ENCODE data around the gene THSD4.

GRCh38 chr15:71775856-71776255 is 660.6 kb downstream of the THSD4 start:
- TF ChIP-seq CTCF (optimal IDR thresholded peaks at IDR 0.05 in 1 of 3, IDR thresholded peaks at IDR 0.05 in 1 of 3, conservative IDR thresholded peaks at IDR 0.05 in 1 of 3; ENCODE audit: extremely low read depth in 1 of 3, insufficient read depth in 2 of 3, low read length in 3 of 3) (no peak), EZH2 (IDR thresholded peaks at IDR 0.05; ENCODE audit: low read length) (no peak)
